Sigmoid colon (tissue), 7 donors: Measurements from ENCODE around the gene CLIC6. TPM values are rescaled to one million over a fixed set of nuclear protein-coding genes. Genes with fewer than 3 reads are reported as not detected.

Experiments
- DNase-seq: peaks from one replicate; pipeline ENCODE4 v3.0.0-alpha.2; 2019
- H3K27ac ChIP-seq, 4 donors: fragments of 200-600 bp; sonication (generic); one replicate each; pipeline ENCODE4 v1.5.1; 2016 to 2019; ENCODE audit warnings: mild to moderate bottlenecking in 1 of 4
- H3K27me3 ChIP-seq, 3 donors: fragments of 200-600 bp; sonication (generic); one replicate each; pipeline ENCODE4 v1.5.1; 2019; ENCODE audit warnings: mild to moderate bottlenecking in 1 of 3
- H3K36me3 ChIP-seq, 4 donors: fragments of 200-600 bp; sonication (generic); one replicate each; pipeline ENCODE4 v1.5.1; 2016 to 2019
- H3K4me1 ChIP-seq, 4 donors: fragments of 200-600 bp; sonication (generic); one replicate each; pipeline ENCODE4 v1.5.1; 2017 to 2019
- H3K4me3 ChIP-seq, 4 donors: fragments of 200-600 bp; sonication (generic); one replicate each; pipeline ENCODE4 v1.5.1; 2017 to 2019; ENCODE audit warnings: mild to moderate bottlenecking in 2 of 4, moderate library complexity in 1 of 4
- H3K9me3 ChIP-seq, 4 donors: fragments of 200-600 bp in 3 of 4; sonication (generic) in 3 of 4; one replicate each; pipeline versions ENCODE4 v1.5.1 to v1.6.1; 2013 to 2019
- CTCF ChIP-seq, 4 experiments: fragments of 450-650 bp in 3 of 4; fragments of 200-600 bp in 1 of 4; IDR thresholded peaks; one replicate each; pipeline ENCODE4 v1.5.1; 2016 to 2019; ENCODE audit warnings: antibody characterized with exemption in 4 of 4, mild to moderate bottlenecking in 3 of 4, moderate library complexity in 2 of 4
- EP300 ChIP-seq, 4 donors: sonication (generic); formaldehyde crosslinking; IDR thresholded peaks; one replicate each; pipeline ENCODE4 v1.6.1; 2017; ENCODE audit warnings: antibody characterized with exemption in 4 of 4
- POLR2A ChIP-seq, 2 donors: fragments of 450-650 bp; IDR thresholded peaks; one replicate each; pipeline ENCODE4 v1.6.1; 2016; ENCODE audit warnings: antibody characterized with exemption in 2 of 2, mild to moderate bottlenecking in 2 of 2, moderate library complexity in 2 of 2
- POLR2AphosphoS5 ChIP-seq, 4 donors: sonication (generic); formaldehyde crosslinking; IDR thresholded peaks; one replicate each; pipeline ENCODE4 v1.6.1; 2017; ENCODE audit warnings: antibody characterized with exemption in 4 of 4
- WGBS, 2 donors: extraction: QIAGEN DNeasy Blood & Tissue Kit; methylation state at CpG; one replicate each; pipeline ENCODE4 v1.1.7; 2013; 5-methylcytosine and 5-hydroxymethylcytosine counted together
- intact Hi-C: fragments of 100-400 bp; cut with DNase I; formaldehyde crosslinking; loops from one replicate; pipeline ENCODE4 v1.15.1; 2023
- polyA plus RNA-seq, 3 donors: library from polyadenylated mRNA; stranded (reverse); fragments of 200-250 nt; gene quantifications; one replicate each; pipeline ENCODE4 v1.2.3, GENCODE V29; 2013
- total RNA-seq, 4 donors: library from RNA; depleted of rRNA; stranded (reverse); fragments of >200 nt; gene quantifications; one replicate each; pipeline ENCODE4 v1.1.0, GENCODE V29; 2016
- donor health status: healthy with polysubstance abuse.
- donor health status: Bipolar disorder and iron deficiency.
- donor health status: healthy.

CLIC6 gene
- total and polyA plus RNA-seq, 7 donors, result 0.71 to 6.9 (median 1.6) TPM; not detected in 1

DNA sequence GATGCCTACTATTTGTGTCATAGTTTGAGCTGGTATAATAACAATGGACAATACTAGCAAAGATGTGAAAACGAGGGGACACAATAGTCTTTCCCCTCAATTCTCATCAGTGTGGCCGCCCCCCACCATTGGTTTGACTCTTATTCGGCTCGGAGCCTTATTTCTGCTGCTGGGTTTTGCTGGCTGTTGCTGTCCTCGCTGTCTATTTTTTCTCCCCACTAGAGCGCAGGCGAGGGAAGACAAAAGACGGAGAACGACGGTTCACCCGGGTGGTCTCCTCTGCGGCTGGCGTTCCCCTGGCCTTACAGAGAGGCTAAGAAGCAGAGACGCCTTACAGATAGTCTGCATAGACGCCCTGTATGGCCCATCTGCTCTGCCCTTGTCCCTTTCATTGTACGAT is 19.4 kb downstream of the CLIC6 start:
- H3K9me3 ChIP-seq, result no peaks in the 10 kb centered on the region
- WGBS, 2 donors, result 54 to 57% methylated on average over 16 of the region's 16 CpGs
- peaks cover 0 to 3% (median 0%) of the 10 kb centered on the region in 3 donors for H3K27me3 ChIP-seq
- no peak overlapping the region for H3K4me3 ChIP-seq
- peaks cover 0 to 13% (median 0%) of the 10 kb centered on the region in 4 donors for H3K4me1 ChIP-seq
- DNase-seq, result no peak
- intact Hi-C loops, result no loop called here
- H3K27ac ChIP-seq, result no peak overlapping the region
- TF ChIP-seq POLR2AphosphoS5 (IDR thresholded peaks at IDR 0.05) (no peak), POLR2A (IDR thresholded peaks at IDR 0.05) (no peak), CTCF (IDR thresholded peaks at IDR 0.05) (no peak), EP300 (IDR thresholded peaks at IDR 0.05) (no peak)
- H3K36me3 ChIP-seq, result no peaks in the 10 kb centered on the region

- Histone ChIP-seq H3K27ac (no peak overlapping the region), H3K4me1 (peaks cover 0 to 13% (median 0%) of the 10 kb centered on the region in 4 donors), H3K36me3 (no peaks in the 10 kb centered on the region), H3K4me3 (no peak overlapping the region), H3K27me3 (peaks cover 0 to 3% (median 0%) of the 10 kb centered on the region in 3 donors), H3K9me3 (no peaks in the 10 kb centered on the region)
- intact Hi-C loops, result no loop called here
- 94 to 95% methylated on average over 5 of the region's 5 CpGs for WGBS, 2 donors
- no peak for DNase-seq
- TF ChIP-seq POLR2A (IDR thresholded peaks at IDR 0.05), result no peak
- no peak for TF ChIP-seq CTCF (IDR thresholded peaks at IDR 0.05)
- TF ChIP-seq EP300 (IDR thresholded peaks at IDR 0.05), result no peak
- TF ChIP-seq POLR2AphosphoS5 (IDR thresholded peaks at IDR 0.05), result no peak
These were observed 19.9 kb downstream of the CLIC6 start for GRCh38 chr21:34688715-34689114.

- DNase-seq, result no peak
- peaks cover 0 to 3% (median 0%) of the 10 kb centered on the region in 3 donors for H3K27me3 ChIP-seq
- H3K4me1 ChIP-seq, result peaks cover 0 to 13% (median 0%) of the 10 kb centered on the region in 4 donors
- no peak for TF ChIP-seq CTCF (IDR thresholded peaks at IDR 0.05)
- no peak overlapping the region for H3K4me3 ChIP-seq
- H3K27ac ChIP-seq, result no peak overlapping the region
- intact Hi-C loops, result no loop called here
- WGBS, 2 donors, result 36 to 66% methylated on average over 11 of the region's 11 CpGs
- no peaks in the 10 kb centered on the region for H3K36me3 ChIP-seq
- no peaks in the 10 kb centered on the region for H3K9me3 ChIP-seq
These were observed 21.4 kb downstream of the CLIC6 start for GRCh38 chr21:34690041-34690792.

DNA sequence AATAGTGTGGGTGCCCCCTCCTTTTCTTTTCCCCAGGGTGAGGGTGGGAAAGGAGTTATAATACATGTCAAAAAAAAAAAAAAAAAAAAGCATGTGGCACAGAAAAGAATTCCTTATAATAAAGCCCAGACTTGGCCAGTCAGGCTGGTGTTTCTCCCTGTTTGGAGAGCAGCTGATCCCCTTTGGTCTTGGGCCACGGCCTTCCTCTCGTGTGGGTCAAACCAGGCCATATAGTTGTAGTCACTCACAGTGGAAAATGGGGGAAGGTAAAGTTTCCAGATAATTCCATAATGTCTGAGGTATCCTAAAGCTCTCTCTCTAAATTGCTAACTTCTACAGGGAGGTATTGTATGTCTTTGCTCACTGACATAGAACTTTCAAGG is 22.0 kb downstream of the CLIC6 start:
- Histone ChIP-seq H3K27ac (no peak overlapping the region), H3K4me3 (no peak overlapping the region), H3K36me3 (no peaks in the 10 kb centered on the region), H3K9me3 (no peaks in the 10 kb centered on the region), H3K27me3 (peaks cover 0 to 3% (median 0%) of the 10 kb centered on the region in 3 donors), H3K4me1 (peaks cover 0 to 13% (median 0%) of the 10 kb centered on the region in 4 donors)
- intact Hi-C loops, result no loop called here
- 24 to 52% methylated on average over 2 of the region's 2 CpGs for WGBS, 2 donors
- no peak for TF ChIP-seq CTCF (IDR thresholded peaks at IDR 0.05)
- no peak for TF ChIP-seq POLR2AphosphoS5 (IDR thresholded peaks at IDR 0.05)
- no peak for DNase-seq
